HepG2 (cell line): ENCODE measurements around the gene TRIM7. TPM values are rescaled to one million over a fixed set of nuclear protein-coding genes. Genes with fewer than 3 reads are reported as not detected.
"Not testable (repeated sequence)": the region's sequence is repeated elsewhere in the genome, so short reads cannot be mapped to it uniquely, and the experiment has no call there.

Source experiments
- ATAC-seq: fragments of 200-7000 bp; cut with Tn5 transposase; 3 replicates; pipeline ENCODE4 v1.9.1; 2020; ENCODE audit warnings: mild to moderate bottlenecking, moderate library complexity
- BruUV-seq: library from RNA; stranded (reverse); fragments of 400-500 nt; replicated peaks from 2 replicates; lab custom pipeline; 2021; lab: Mats Ljungman, UMichigan
- CTCF ChIA-PET: fragments of 300-600 bp; formaldehyde crosslinking; extraction: SDS; loops from one replicate; lab custom pipeline; 2021; ENCODE audit warnings: low total read pairs, inconsistent platforms, low intra/inter-chr PET ratio; lab: Yijun Ruan, JAX
- POLR2A ChIA-PET: fragments of 350-600 bp; sonication (Branson Sonifier 250); formaldehyde crosslinking; loops from one replicate; lab custom pipeline; 2020; ENCODE audit warnings: antibody characterized with exemption, inconsistent platforms; lab: Yijun Ruan, JAX
- DNase-seq: peaks from one replicate; pipeline ENCODE4 v3.0.0-alpha.2; 2015; ENCODE audit warnings: low spot score
- FAIRE-seq: peaks from 3 replicates; lab custom pipeline; 2011; peaks lifted over from hg19 to GRCh38; lab: Jason Lieb, UNC
- H2AFZ ChIP-seq: one replicate; pipeline ENCODE4 v1.6.1; 2011; ENCODE audit warnings: low read length, inconsistent platforms
- H3K27ac ChIP-seq: fragments of 300-600 bp; 3 replicates; pipeline ENCODE4 v1.8.0; 2011; ENCODE audit warnings: mixed run types, mild to moderate bottlenecking, mixed read lengths, low read length, inconsistent platforms; ENCODE audit not compliant: insufficient read depth; ENCODE audit errors: extremely low read length
- H3K27me3 ChIP-seq, 2 experiments: fragments of 200-600 bp in 1 of 2; 2 replicates in 1 of 2; 3 replicates in 1 of 2; pipeline versions ENCODE4 v1.6.0 to v1.8.0; 2011; ENCODE audit warnings: low read length in 2 of 2, mild to moderate bottlenecking in 2 of 2, moderate library complexity in 2 of 2, inconsistent platforms in 1 of 2; ENCODE audit not compliant: insufficient read depth in 2 of 2, control insufficient read depth in 1 of 2
- H3K36me3 ChIP-seq, 2 experiments: fragments of 200-600 bp in 1 of 2; replicated peaks in 1 of 2; 2 replicates in 1 of 2; 3 replicates in 1 of 2; pipeline versions ENCODE4 v1.5.1 to v1.8.0; 2011; ENCODE audit warnings: low read length in 2 of 2, inconsistent platforms in 1 of 2; ENCODE audit not compliant: insufficient read depth in 2 of 2, control insufficient read depth in 1 of 2
- H3K4me1 ChIP-seq: 2 replicates; pipeline ENCODE4 v1.5.1; 2012; ENCODE audit warnings: low read length, inconsistent platforms; ENCODE audit not compliant: insufficient read depth
- H3K4me2 ChIP-seq: 2 replicates; pipeline ENCODE4 v1.6.0; 2011; ENCODE audit warnings: low read depth, low read length, inconsistent platforms
- H3K4me3 ChIP-seq, 3 experiments: fragments of 200-600 bp in 1 of 3; sonication (generic), shearing (Covaris generic) in 1 of 3; replicated peaks in 1 of 3; 2 replicates each; pipeline ENCODE4 v1.5.1; 2011 to 2016; ENCODE audit warnings: low read length in 3 of 3, inconsistent platforms in 2 of 3, low read depth in 2 of 3, mild to moderate bottlenecking in 2 of 3, control low read depth in 1 of 3, mixed read lengths in 1 of 3; ENCODE audit not compliant: insufficient read depth in 1 of 3
- H3K79me2 ChIP-seq: one replicate; pipeline ENCODE4 v1.6.1; 2011; ENCODE audit warnings: low read length, inconsistent platforms; ENCODE audit not compliant: insufficient read depth
- H3K9ac ChIP-seq: 2 replicates; pipeline ENCODE4 v1.6.0; 2011; ENCODE audit warnings: mild to moderate bottlenecking, low read depth, low read length, inconsistent platforms; ENCODE audit not compliant: insufficient read depth
- H3K9me3 ChIP-seq: 2 replicates; pipeline ENCODE4 v1.5.1; 2012; ENCODE audit warnings: mild to moderate bottlenecking, low read length
- H4K20me1 ChIP-seq: 2 replicates; pipeline ENCODE4 v1.6.0; 2011; ENCODE audit warnings: inconsistent platforms, mild to moderate bottlenecking, low read length, moderate library complexity; ENCODE audit not compliant: insufficient read depth
- HNRNPUL1 ChIP-seq: fragments of 200-400 bp; formaldehyde crosslinking; IDR thresholded peaks from 2 replicates; pipeline ENCODE4 v1.6.1; 2017; ENCODE audit warnings: low read depth, mild to moderate bottlenecking, low read length, moderate library complexity
- XRCC5 ChIP-seq: fragments of 200-400 bp; formaldehyde crosslinking; optimal IDR thresholded peaks from 2 replicates; pipeline ENCODE3; 2017; ENCODE audit warnings: mild to moderate bottlenecking, low read length
- ZNF563 ChIP-seq: sonication (generic); formaldehyde crosslinking; IDR thresholded peaks from 2 replicates; pipeline ENCODE4 v1.8.0; 2022; ENCODE audit warnings: mild to moderate bottlenecking, moderate library complexity, missing genetic modification reagents
- WGBS: methylation state at CpG from one replicate; pipeline ENCODE4 v1.1.6; 2017; ENCODE audit warnings: low lambda C conversion rate; 5-methylcytosine and 5-hydroxymethylcytosine counted together
- in situ Hi-C: cut with HindIII; loops from 2 replicates; pipeline ENCODE4 v1.10.0; 2017; ENCODE audit warnings: low pct_unique_long_range_greater_than_20kb; ENCODE audit not compliant: extremely low pct_ligation_motif_present
- intact Hi-C: fragments of 100-400 bp; cut with micrococcal nuclease; formaldehyde crosslinking; loops from one replicate; pipeline ENCODE4 v1.10.0; 2022; ENCODE audit not compliant: unreplicated experiment
- polyA plus RNA-seq, 8 experiments: library from polyadenylated mRNA; depleted of rRNA in 3 of 8; stranded (reverse) in 7 of 8; unstranded in 1 of 8; fragments of >200 nt; fragmentation: Illumina TruSeq in 4 of 8; extraction: Trizol in 4 of 8; gene quantifications; 2 replicates each; pipeline versions ENCODE4 v1.2.1 to v1.2.3, GENCODE V29; 2011 to 2016; ENCODE audit warnings: low read depth in 4 of 8, missing spikeins in 1 of 8, mixed read lengths in 1 of 8; ENCODE audit not compliant: insufficient read depth in 1 of 8
- total RNA-seq, 5 experiments: library from RNA; depleted of rRNA; stranded (reverse); fragments of >200 nt; fragmentation: Illumina TruSeq; extraction: Trizol; gene quantifications; 2 replicates each; pipeline ENCODE4 v1.2.3, GENCODE V29; 2016; ENCODE audit warnings: low read depth in 1 of 5

The TRIM7 gene
- total and polyA plus RNA-seq, 2 of the 13 experiments (the other 11 are each of a cell fraction or from before 2014, with no cell fraction given) = 0.13 TPM; not detected in 1

- no peaks in the 10 kb centered on the region for H3K79me2 ChIP-seq
- CTCF ChIA-PET = no interaction called here
- H2AFZ ChIP-seq = no peak overlapping the region
- H3K4me2 ChIP-seq = no peak overlapping the region
- intact Hi-C loops (no loop called here), in situ Hi-C loops (no loop called here)
- 21% methylated on average over 4 of the region's 6 CpGs for WGBS
- FAIRE-seq (no peak), DNase-seq (no peak), ATAC-seq (no peak)
- no peaks in the 10 kb centered on the region for H3K4me1 ChIP-seq
- no peak overlapping the region for H3K27ac ChIP-seq
- POLR2A ChIA-PET = no interaction called here
- no peak overlapping the region for H3K4me3 ChIP-seq
- no peaks in the 10 kb centered on the region for H3K9me3 ChIP-seq
- no peaks in the 10 kb centered on the region for H4K20me1 ChIP-seq
- BruUV-seq = no TSS peak
- TF ChIP-seq XRCC5 (no peak), ZNF563 (no peak), HNRNPUL1 (no peak)
- H3K36me3 ChIP-seq = no peaks in the 10 kb centered on the region
- H3K9ac ChIP-seq = no peak overlapping the region
- peaks cover 12 to 67% of the 10 kb centered on the region in 2 experiments; a peak in 4 of 5 replicates for H3K27me3 ChIP-seq
These were observed 55.6 kb downstream of the TRIM7 start for GRCh38 chr5:181149355-181149754.

GRCh38 chr5:181146927-181147636, 57.9 kb downstream of the TRIM7 start, which contains the start of gene OR2V2:
Gene OR2V2, plus strand, starts transcription at chr5:181147586. Its CDS starts 7,357 bp downstream, at chr5:181154943.
- BruUV-seq, H3K79me2 ChIP-seq, H3K27ac ChIP-seq, in situ Hi-C loops, H2AFZ ChIP-seq, H3K4me1 ChIP-seq, H3K9ac ChIP-seq, H3K36me3 ChIP-seq, H3K4me2 ChIP-seq, CTCF ChIA-PET, ATAC-seq, H3K4me3 ChIP-seq, FAIRE-seq, H4K20me1 ChIP-seq, intact Hi-C loops, POLR2A ChIA-PET, H3K9me3 ChIP-seq, DNase-seq: not testable (repeated sequence)
- 8% methylated on average over 6 of the region's 7 CpGs for WGBS
- peaks cover 10 to 58% of the 10 kb centered on the region in 2 experiments; a peak in 4 of 5 replicates for H3K27me3 ChIP-seq
